GM18526 (cell line): ENCODE measurements around the gene HSPA1L.

Experiments used
- POLR2A ChIP-seq: IDR thresholded peaks from 3 replicates; pipeline ENCODE4 v1.6.1; 2011; ENCODE audit not compliant: insufficient read length; ENCODE audit errors: extremely low read depth

HSPA1L gene

GRCh38 chr6:31791324-31792089 lies 23.6 kb downstream of the HSPA1L start:
- no peak for TF ChIP-seq POLR2A

DNA sequence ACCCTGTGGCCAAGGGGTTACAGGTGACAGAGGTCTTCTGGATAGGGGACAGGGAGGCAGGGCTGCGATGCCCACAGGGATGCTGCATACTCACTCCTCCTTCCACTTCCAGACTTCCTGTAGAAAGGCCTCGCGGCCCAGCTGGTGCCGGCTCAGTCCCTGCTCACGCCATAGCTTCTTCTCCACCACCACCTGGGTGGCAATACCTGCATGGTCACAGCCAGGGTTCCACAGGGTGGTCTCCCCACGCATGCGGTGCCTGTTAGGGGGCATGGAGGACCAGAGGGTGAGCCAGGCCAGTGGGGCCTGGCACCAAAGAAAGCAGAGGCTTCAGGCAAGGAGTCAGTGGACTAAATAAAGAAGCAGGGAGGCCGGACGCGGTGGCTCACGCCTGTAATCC lies 29.6 kb downstream of the HSPA1L start:
- TF ChIP-seq POLR2A: no peak

GRCh38 chr6:31784098-31784925 lies 30.8 kb downstream of the HSPA1L start:
- no peak for TF ChIP-seq POLR2A

GRCh38 chr6:31782126-31782855 lies 32.8 kb downstream of the HSPA1L start:
- no peak for TF ChIP-seq POLR2A

DNA sequence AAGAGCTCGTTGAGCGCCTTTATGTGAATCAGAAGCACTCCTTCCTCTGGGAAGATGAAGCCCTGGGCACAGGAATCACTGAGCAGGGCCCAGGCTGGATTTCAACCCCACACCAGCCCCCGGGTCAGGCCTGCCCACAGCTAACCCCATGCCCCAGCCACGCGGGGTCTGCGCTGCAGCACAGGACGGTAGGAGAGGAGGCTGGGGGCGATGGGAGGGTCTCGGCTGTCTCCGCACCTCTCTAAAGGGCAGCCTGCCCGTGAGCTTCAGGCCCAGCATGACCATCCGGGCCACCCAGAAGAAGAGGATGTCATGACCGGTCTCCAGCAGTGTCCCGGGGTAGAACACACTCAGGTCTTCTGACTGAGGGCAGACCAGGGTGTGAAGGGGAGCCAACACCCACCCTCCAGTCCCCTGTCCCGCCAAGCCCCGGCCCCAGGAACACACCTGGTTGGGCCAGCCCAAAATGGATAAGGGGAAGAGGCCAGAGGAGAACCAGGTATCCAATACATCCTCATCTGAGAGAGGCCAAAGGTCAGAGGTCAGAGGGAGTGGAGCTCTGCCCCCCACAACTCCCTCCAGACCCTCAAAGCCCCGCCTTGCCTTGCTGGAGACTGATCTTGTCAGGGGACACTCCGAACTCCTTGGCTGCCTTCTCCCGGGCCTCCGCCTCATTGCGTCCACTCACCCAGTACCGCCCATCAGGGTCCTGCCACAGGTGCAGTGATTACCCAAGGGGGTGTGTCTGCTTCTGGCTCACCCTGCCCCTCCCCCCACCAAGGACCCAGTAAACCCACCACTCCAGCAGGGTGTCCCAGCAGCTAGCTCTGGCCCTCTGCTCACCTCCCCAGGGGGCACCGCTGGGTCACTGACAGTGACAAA lies 33.6 kb downstream of the HSPA1L start:
- no peak for TF ChIP-seq POLR2A

- TF ChIP-seq POLR2A: no peak
Measured at GRCh38 chr6:31780507-31781243, 34.4 kb downstream of the HSPA1L start.

GRCh38 chr6:31779908-31780307 lies 35.2 kb downstream of the HSPA1L start:
- TF ChIP-seq POLR2A: no peak

GRCh38 chr6:31778999-31779885 lies 35.8 kb downstream of the HSPA1L start:
- TF ChIP-seq POLR2A: no peak

GRCh38 chr6:31778193-31778592 lies 36.9 kb downstream of the HSPA1L start:
- TF ChIP-seq POLR2A: no peak

- TF ChIP-seq POLR2A: no peak
Measured at GRCh38 chr6:31777667-31778050, 37.4 kb downstream of the HSPA1L start.

GRCh38 chr6:31776989-31777666 lies 38.0 kb downstream of the HSPA1L start, which contains the start of gene VWA7:
VWA7 (minus strand) TSS chr6:31777328; CDS start chr6:31776779, 549 bp downstream.
- no peak for TF ChIP-seq POLR2A

- TF ChIP-seq POLR2A: no peak
Measured at GRCh38 chr6:31776485-31776988, 38.5 kb downstream of the HSPA1L start.

- TF ChIP-seq POLR2A: no peak
Measured at GRCh38 chr6:31775633-31776484, 39.2 kb downstream of the HSPA1L start.
